Activated naive CD8-positive, alpha-beta T cell (primary cell): ENCODE measurements around the gene TMOD3.
"Not testable (repeated sequence)": the region's sequence is repeated elsewhere in the genome, so short reads cannot be mapped to it uniquely, and the experiment has no call there.

ENCODE experiments used
- H3K27ac Mint-ChIP-seq: one replicate; pipeline ENCODE4 v1.8.0; 2021; ENCODE audit warnings: mixed read lengths
- H3K27me3 Mint-ChIP-seq: one replicate; pipeline ENCODE4 v1.8.0; 2021; ENCODE audit warnings: mixed read lengths
- H3K36me3 Mint-ChIP-seq: one replicate; pipeline ENCODE4 v1.8.0; 2021; ENCODE audit warnings: mixed read lengths
- H3K4me1 Mint-ChIP-seq: one replicate; pipeline ENCODE4 v1.8.0; 2021; ENCODE audit warnings: low read depth, mixed read lengths
- H3K4me3 Mint-ChIP-seq: one replicate; pipeline ENCODE4 v1.8.0; 2021; ENCODE audit warnings: mild to moderate bottlenecking, mixed read lengths
- H3K9me3 Mint-ChIP-seq: one replicate; pipeline ENCODE4 v1.8.0; 2021; ENCODE audit warnings: low read depth, mixed read lengths

The TMOD3 gene

DNA sequence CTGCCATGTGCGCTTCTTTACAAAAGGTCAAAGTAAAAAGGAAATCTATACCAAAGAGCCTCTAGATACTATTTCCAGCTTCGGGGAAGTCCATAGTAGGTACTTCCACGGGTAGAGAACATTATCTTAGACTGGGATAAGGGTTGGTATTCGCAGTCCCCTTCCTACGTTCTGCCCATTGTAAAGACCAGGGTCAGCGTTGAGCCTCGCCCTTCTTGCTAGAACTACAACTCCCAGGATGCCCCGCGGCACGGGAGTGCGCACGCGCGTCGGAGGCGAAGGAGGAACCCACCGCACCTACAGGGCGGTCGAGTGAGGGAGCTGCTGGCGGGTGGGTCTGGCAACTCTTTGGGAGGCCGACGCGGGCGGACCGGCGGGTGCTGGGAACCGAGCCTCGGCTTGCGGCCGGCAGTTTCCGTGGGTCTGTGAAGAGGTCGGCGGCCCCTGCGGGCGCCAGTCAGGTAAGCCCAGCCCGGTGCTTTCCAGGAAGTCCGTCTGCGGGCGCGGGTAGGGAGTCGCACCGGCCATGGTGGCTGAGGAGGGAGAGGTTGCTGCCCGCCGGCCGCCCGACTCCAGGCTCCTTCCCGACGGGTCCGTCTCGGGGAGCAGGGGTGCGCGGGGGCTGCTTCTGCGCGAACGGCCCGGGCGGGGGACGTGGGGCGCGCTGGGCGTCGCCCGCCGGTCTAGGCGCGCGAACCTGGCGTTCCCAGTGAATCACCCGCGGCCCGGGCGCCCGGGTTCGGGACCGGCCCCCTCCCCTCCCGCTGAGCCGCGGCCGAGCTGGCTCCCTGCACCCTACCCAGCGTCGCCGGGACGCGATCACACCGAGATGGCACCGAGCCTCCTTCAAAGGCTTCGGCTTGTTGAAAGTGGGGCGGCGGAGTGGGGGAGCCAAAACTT lies at the start of gene TMOD3:
Gene TMOD3 (plus strand): TSS at position 278 of the 900 bp plus-strand sequence. CDS start 33,232 bp downstream, outside the sequence.
- Mint-ChIP-seq H3K36me3 (no peaks in the 10 kb centered on the region), H3K27ac (peak within 1 kb of the TSS; percentile 92), H3K4me1 (peaks cover 43% of the 10 kb centered on the region), H3K27me3 (no peaks in the 10 kb centered on the region), H3K4me3 (peak within 1 kb of the TSS; percentile 98), H3K9me3 (no peaks in the 10 kb centered on the region)

DNA sequence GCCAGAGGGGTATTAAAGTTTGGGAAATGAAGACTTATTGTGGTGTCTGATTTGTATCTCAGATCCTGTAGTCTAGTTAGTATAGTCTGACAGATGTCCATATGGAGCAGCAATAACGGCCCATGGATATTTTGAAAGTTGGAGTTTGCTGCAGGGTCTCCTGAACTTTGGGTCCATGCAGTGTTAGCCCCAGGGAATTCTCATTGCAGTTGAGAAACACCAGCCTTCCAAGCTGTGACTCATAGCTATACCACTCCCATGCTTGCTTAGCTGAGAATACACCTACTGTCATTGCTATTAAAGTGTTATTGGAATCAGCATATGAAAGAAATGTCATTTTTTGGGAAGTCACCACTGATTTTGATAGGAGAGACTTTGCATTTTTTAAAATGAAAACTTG lies 48.8 kb upstream of the TMOD3 start:
- H3K27ac Mint-ChIP-seq = no peak overlapping the region
- no peaks in the 10 kb centered on the region for H3K9me3 Mint-ChIP-seq
- H3K36me3 Mint-ChIP-seq = peaks cover 26% of the 10 kb centered on the region
- H3K4me3 Mint-ChIP-seq = no peak overlapping the region
- no peaks in the 10 kb centered on the region for H3K27me3 Mint-ChIP-seq
- H3K4me1 Mint-ChIP-seq = peaks cover 5% of the 10 kb centered on the region

DNA sequence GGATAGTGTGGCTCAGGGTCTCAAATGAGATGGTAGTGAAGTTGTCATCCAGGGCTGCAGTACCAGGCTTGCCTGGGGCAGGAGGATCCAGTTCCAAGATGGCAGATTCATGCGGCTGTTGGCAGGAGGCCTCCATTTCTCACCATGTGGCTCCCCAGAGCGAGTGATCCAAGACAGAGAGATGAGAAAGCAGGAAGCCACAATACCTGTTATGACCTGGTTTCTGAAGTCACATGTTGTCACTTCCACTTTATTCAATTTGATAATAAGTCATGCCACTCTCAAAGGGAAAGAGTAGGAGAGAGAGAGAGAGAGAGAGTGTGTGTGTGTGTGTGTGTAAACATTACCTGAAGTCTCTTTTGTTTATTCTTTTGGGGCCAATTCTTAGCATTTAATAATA lies 47.9 kb upstream of the TMOD3 start:
- no peak overlapping the region for H3K27ac Mint-ChIP-seq
- H3K9me3 Mint-ChIP-seq = no peaks in the 10 kb centered on the region
- H3K4me3 Mint-ChIP-seq = no peak overlapping the region
- H3K4me1 Mint-ChIP-seq = no peaks in the 10 kb centered on the region
- H3K27me3 Mint-ChIP-seq = no peaks in the 10 kb centered on the region
- peaks cover 26% of the 10 kb centered on the region for H3K36me3 Mint-ChIP-seq

DNA sequence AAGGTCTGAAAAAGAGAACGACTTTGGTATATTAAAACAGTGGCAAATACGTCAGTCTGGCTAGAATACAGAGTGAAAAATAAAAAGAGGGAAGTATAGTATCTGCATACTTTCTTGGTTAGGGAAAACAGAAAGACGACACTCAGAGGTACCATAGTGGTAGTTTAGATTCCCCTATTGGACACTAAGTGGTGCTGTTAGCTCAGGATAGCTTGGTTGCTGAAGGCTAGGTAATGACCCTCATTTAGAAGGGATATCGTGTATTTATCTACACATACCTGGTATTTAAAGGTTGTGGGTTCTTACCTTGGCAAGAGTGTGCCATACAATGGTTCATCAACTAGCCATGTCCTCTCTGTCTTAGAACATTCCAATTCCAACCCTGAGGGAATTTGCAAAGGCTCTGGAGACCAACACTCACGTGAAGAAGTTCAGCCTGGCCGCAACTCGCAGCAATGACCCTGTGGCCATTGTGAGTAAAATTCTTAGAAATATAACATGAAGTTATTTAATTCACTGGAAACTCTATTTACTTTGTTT lies 47.0 kb upstream of the TMOD3 start:
- H3K9me3 Mint-ChIP-seq = no peaks in the 10 kb centered on the region
- no peaks in the 10 kb centered on the region for H3K4me1 Mint-ChIP-seq
- H3K27ac Mint-ChIP-seq = no peak overlapping the region
- no peak overlapping the region for H3K4me3 Mint-ChIP-seq
- H3K27me3 Mint-ChIP-seq = no peaks in the 10 kb centered on the region
- H3K36me3 Mint-ChIP-seq = peaks cover 26% of the 10 kb centered on the region

DNA sequence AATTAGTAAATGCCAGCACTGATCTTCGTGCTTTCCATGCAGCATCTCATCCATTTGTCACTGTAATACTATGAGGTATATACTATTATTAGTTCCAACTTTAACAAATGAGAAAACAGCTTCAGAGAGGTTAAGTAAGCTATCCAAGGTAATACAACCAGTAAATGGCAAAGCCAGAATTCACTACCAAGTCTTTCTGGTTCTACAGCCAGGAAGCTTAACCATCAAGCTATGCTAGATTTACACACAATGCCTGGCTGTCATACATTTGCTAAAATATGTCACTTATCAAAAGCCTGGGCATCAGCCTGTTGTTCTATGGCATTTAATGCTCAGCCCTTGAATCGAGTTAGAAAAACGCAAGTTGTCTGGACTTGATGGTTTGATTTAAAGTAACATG lies 45.5 kb upstream of the TMOD3 start:
- no peak overlapping the region for H3K4me3 Mint-ChIP-seq
- no peaks in the 10 kb centered on the region for H3K27me3 Mint-ChIP-seq
- no peaks in the 10 kb centered on the region for H3K4me1 Mint-ChIP-seq
- no peak overlapping the region for H3K27ac Mint-ChIP-seq
- peaks cover 31% of the 10 kb centered on the region for H3K36me3 Mint-ChIP-seq
- no peaks in the 10 kb centered on the region for H3K9me3 Mint-ChIP-seq

DNA sequence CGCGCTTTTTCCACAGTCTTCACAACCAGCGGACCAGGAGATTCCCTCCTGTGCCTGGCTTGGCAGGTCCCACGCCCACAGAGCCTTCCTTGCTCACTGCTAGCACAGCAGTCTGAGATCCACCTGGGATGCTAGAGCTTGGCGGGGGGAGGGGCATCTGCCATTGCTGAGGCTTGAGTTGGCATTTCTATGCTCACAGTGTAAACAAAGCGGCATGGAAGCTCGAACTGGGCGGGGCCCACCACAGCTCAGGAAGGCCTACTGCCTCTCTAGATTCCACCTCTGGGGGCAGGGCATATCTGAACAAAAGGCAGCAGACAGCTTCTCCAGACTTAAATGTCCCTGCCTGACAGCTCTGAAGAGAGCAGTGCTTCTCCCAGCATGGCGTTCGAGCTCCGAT lies 42.3 kb upstream of the TMOD3 start:
- H3K27ac Mint-ChIP-seq, H3K4me1 Mint-ChIP-seq, H3K27me3 Mint-ChIP-seq, H3K4me3 Mint-ChIP-seq, H3K9me3 Mint-ChIP-seq: not testable (repeated sequence)
- peaks cover 18% of the 10 kb centered on the region for H3K36me3 Mint-ChIP-seq

DNA sequence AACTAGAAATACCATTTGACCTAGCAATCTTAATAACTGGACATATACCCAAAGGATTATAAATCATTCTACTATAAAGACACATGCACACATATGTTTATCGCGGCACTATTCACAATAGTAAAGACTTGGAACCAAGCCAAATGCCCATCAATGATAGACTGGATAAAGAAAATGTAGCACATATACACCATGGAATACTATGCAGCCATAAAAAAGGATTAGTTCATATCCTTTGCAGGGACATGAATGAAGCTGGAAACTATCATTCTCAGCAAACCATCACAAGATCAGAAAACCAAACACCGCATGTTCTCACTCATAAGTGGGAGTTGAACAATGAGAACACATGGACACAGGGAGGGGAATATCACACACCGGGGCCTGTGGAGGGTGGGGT lies 37.0 kb upstream of the TMOD3 start:
- not testable (repeated sequence) for H3K27me3 Mint-ChIP-seq, H3K36me3 Mint-ChIP-seq, H3K4me1 Mint-ChIP-seq, H3K9me3 Mint-ChIP-seq, H3K4me3 Mint-ChIP-seq, H3K27ac Mint-ChIP-seq

DNA sequence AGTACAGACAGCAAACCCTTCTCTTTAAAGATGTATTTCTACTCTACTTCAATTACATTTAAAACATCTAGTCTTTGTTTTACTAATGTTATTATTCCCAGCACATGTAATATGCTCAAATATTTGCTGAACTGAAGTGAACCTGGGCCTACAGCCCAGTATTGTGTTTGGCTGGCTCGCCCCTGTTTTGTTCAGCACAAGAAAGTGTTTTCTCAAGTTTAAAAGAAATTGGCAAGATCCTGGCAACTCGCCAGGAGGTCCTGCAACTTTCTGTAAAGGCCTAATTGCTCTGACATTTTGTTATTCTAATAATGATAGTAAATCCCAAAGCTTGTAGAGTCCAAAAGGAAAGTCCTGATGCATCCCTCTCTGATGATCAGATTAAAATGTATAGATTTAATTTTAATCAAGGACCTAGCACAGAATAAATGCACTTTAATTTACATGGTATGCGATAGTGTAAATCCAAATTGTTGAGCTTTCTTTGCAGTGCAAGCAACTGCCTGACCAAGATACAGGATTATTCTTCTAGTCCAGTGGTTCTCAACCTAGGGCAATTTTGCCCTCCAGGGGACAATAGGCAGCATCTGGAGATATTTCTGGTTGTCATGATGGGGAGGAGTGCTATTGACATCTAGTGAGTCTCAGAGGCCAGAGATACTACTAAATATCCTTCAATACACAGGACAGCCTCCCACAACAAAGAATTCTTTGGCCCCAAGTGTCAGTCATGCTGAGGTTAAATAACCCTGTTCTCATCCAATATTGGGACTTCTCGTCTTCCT lies 35.7 kb upstream of the TMOD3 start:
- Mint-ChIP-seq H3K27me3 (no peaks in the 10 kb centered on the region), H3K27ac (no peak overlapping the region), H3K36me3 (peaks cover 7% of the 10 kb centered on the region), H3K4me3 (no peak overlapping the region), H3K4me1 (no peaks in the 10 kb centered on the region), H3K9me3 (no peaks in the 10 kb centered on the region)

DNA sequence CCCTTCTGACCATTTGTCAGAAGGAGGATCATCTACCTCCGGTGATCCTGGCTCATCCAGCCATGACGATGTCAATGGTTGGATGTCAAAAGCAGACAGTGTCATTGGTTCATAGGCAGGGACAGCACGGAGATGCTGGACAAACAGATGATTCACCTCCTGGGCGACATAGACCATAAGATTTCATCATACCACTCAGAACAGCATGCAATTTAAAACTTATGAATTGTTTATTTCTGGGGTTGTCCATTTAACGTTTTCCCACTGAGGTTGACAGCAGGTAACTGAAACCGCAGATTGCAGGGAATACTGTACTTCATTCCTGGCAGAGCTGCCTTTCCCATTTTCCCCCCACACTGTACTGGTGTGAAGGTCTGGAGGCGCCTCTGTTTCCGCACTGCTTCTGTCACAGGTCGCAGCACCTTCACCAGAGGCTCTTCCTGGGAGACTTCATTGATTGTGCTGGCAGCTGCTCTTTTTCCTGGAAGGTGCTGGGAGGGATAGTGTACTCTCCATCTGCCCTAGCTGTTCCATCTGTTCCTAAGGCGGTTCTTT lies 32.5 kb upstream of the TMOD3 start:
- H3K27me3 Mint-ChIP-seq = no peaks in the 10 kb centered on the region
- no peaks in the 10 kb centered on the region for H3K4me1 Mint-ChIP-seq
- H3K4me3 Mint-ChIP-seq = no peak overlapping the region
- H3K36me3 Mint-ChIP-seq = peaks cover 8% of the 10 kb centered on the region
- no peaks in the 10 kb centered on the region for H3K9me3 Mint-ChIP-seq
- H3K27ac Mint-ChIP-seq = no peak overlapping the region

DNA sequence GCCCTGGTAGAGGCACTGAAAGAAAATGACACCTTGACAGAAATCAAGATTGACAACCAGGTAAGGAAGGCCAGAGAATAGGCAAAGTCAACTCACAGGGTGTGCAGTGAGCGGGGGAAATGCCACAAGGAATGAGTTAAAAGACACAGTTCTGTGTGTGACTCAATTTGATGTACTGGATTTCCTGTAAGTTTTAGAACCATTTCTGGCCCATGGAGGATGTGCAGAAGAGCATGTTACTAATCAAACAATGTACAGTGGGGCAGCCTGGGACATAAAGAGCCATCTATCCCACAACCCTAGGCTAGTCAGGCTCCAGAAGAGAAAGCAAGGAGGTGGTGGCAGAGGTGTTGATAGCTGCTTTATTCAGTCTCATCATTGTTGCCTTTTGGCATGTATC lies 31.2 kb upstream of the TMOD3 start:
- Mint-ChIP-seq H3K27me3 (no peaks in the 10 kb centered on the region), H3K4me3 (no peak overlapping the region), H3K27ac (no peak overlapping the region), H3K36me3 (peaks cover 6% of the 10 kb centered on the region), H3K4me1 (no peaks in the 10 kb centered on the region), H3K9me3 (no peaks in the 10 kb centered on the region)

DNA sequence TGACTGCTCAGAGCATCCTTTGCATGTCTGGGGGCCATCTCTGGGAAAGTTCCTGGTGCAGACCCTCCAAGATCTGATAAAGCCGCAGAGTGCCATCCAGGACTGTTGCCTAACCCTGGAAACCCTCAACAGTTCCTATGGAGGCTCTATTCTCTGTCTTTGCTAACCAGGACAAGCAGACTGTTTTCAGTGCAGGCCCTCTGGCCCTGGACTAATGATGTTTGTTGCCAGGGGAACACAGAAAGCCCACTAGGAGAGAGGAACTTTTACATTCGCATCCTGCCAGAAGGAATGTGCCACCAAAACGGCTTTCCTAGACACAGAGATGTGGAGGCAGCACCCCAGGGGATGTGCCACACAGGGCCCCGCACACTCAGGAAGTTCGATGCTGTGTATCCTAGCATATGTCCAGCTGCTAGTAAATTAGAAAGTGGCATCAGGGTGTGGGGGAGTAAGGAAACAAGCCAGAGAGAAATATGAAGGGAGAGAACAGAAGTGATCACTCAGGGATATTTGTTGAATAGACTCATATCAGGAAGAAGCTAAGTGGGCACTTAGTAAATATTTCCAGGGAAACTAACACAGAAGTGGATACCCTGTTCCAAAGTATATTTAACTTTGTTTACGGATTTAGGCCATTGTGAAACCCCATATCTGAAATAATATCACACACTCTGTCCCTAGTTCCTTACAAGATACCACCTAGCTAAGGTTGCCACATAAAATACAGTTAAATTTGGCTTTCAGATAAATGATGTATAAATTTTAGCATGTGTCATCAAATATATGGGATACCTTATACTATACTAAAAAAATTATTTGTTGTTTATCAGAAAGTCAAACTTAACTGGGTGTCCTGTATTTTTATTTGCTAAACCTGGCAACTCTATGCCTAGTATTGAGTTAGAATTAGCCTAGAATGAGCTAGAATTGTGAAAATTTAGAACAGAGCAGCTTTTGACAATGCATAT lies 29.9 kb upstream of the TMOD3 start:
- H3K27me3 Mint-ChIP-seq = no peaks in the 10 kb centered on the region
- no peak overlapping the region for H3K27ac Mint-ChIP-seq
- H3K9me3 Mint-ChIP-seq = no peaks in the 10 kb centered on the region
- H3K36me3 Mint-ChIP-seq = peaks cover 9% of the 10 kb centered on the region
- no peak overlapping the region for H3K4me3 Mint-ChIP-seq
- no peaks in the 10 kb centered on the region for H3K4me1 Mint-ChIP-seq

DNA sequence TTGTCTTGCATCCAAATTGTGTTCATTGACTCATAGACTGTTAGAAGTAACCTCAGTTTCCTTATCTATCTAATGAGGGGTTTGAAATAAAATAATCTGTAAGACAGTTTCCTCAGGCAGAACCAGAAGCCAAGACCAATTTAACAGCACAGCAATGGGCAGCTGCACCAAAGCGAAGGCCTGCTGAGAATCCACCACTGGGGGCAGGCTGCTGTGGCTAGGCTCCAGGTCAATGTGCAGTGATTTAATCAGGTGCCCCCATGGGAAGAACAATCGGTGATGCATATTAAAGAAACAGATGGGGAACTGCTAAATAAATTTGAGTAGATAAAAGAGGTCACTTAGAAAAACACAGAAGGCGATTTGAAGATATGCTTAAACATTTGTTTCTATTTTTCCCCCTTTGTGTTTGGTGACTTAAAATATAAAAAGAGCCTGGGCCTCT lies 28.0 kb upstream of the TMOD3 start:
- no peaks in the 10 kb centered on the region for H3K27me3 Mint-ChIP-seq
- peaks cover 10% of the 10 kb centered on the region for H3K36me3 Mint-ChIP-seq
- H3K9me3 Mint-ChIP-seq = no peaks in the 10 kb centered on the region
- H3K4me3 Mint-ChIP-seq = no peak overlapping the region
- no peaks in the 10 kb centered on the region for H3K4me1 Mint-ChIP-seq
- H3K27ac Mint-ChIP-seq = no peak overlapping the region

DNA sequence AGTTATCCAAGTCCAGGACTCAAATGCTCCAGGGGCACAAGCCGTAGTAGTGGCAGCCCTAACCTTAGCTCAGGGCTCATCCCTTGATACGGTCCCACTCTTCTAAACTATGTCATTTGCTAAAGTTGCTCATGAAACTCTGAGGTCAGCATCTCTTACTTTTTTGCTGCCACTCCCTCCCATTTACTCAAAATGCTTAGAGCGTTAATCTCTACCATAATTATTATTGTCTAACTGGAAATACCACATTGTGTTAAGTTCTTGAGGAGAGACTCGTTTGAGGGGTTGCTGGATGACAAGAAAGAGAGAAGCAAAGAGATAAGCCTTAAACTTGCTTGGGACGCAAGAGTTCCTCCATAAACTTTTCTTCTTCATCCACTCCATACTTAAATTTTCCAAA lies 26.9 kb upstream of the TMOD3 start:
- H3K4me1 Mint-ChIP-seq = no peaks in the 10 kb centered on the region
- H3K36me3 Mint-ChIP-seq = peaks cover 17% of the 10 kb centered on the region

DNA sequence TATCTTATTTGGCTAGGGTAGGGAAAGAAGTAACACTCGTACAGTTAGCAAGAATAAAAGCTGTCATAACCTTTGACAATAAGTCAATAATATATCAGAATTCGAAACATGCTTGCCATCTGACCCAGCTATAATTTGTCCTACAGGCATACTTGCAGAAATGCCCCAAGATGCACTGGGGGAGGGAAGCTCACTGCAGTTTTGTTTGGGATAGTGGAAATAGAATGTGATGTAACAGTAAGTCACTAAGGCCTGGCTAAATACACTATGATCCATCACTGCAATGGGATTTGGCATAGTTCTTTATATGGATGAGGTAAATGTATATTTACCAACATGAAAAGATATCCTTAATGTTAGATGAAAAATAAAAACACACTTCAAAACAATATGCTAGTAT lies 25.5 kb upstream of the TMOD3 start:
- Mint-ChIP-seq H3K4me1 (no peaks in the 10 kb centered on the region), H3K27ac (no peak overlapping the region), H3K27me3 (no peaks in the 10 kb centered on the region), H3K9me3 (no peaks in the 10 kb centered on the region), H3K36me3 (peaks cover 17% of the 10 kb centered on the region), H3K4me3 (no peak overlapping the region)

More for the DNA sequence above, 26.9 kb upstream of the TMOD3 start:
- Mint-ChIP-seq H3K4me3 (no peak overlapping the region), H3K27ac (no peak overlapping the region), H3K27me3 (no peaks in the 10 kb centered on the region), H3K9me3 (no peaks in the 10 kb centered on the region)
